BE2C (cell line): ENCODE data around the gene LIX1.

Source experiments
- DNase-seq: peaks from one replicate; pipeline ENCODE4 v3.0.0-alpha.2; 2020
- H3K27me3 ChIP-seq: fragments of 250-450 bp; sonication (Bioruptor Pico); 2 replicates; pipeline ENCODE4 v1.5.1; 2020; ENCODE audit warnings: mild to moderate bottlenecking
- H3K36me3 ChIP-seq: fragments of 250-450 bp; sonication (Bioruptor Pico); 2 replicates; pipeline ENCODE4 v1.5.1; 2020; ENCODE audit warnings: mild to moderate bottlenecking
- H3K4me1 ChIP-seq: fragments of 250-450 bp; sonication (Bioruptor Pico); 2 replicates; pipeline ENCODE4 v1.5.1; 2020
- H3K4me3 ChIP-seq: 2 replicates; pipeline ENCODE4 v1.5.1; 2011; ENCODE audit warnings: low read depth, low read length
- H3K9me3 ChIP-seq: fragments of 250-450 bp; sonication (Bioruptor Pico); 2 replicates; pipeline ENCODE4 v1.5.1; 2020
- CTCF ChIP-seq: IDR thresholded peaks from 2 replicates; pipeline ENCODE4 v1.5.1; 2012; ENCODE audit warnings: mild to moderate bottlenecking, low read depth, low read length

Gene LIX1

GRCh38 chr5:97044052-97044451 lies 98.4 kb downstream of the LIX1 start:
- peak; percentile 50 for TF ChIP-seq CTCF

GRCh38 chr5:97043511-97043910 lies 98.9 kb downstream of the LIX1 start:
- Histone ChIP-seq H3K4me3 (no peak overlapping the region), H3K4me1 (no peaks in the 10 kb centered on the region), H3K27me3 (no peaks in the 10 kb centered on the region), H3K9me3 (no peaks in the 10 kb centered on the region), H3K36me3 (no peaks in the 10 kb centered on the region)
- no peak for DNase-seq
- TF ChIP-seq CTCF: no peak

More at GRCh38 chr5:97044052-97044451, 98.4 kb downstream of the LIX1 start:
- no peaks in the 10 kb centered on the region for H3K9me3 ChIP-seq
- H3K27me3 ChIP-seq: no peaks in the 10 kb centered on the region
- no peaks in the 10 kb centered on the region for H3K36me3 ChIP-seq
- H3K4me3 ChIP-seq: no peak overlapping the region
- H3K4me1 ChIP-seq: no peaks in the 10 kb centered on the region
- DNase-seq: peak; percentile 24

- no peak for TF ChIP-seq CTCF
- Histone ChIP-seq H3K9me3 (no peaks in the 10 kb centered on the region), H3K36me3 (no peaks in the 10 kb centered on the region), H3K4me1 (no peaks in the 10 kb centered on the region), H3K4me3 (no peak overlapping the region), H3K27me3 (no peaks in the 10 kb centered on the region)
- DNase-seq: no peak
Measured at GRCh38 chr5:97042996-97043395, 99.4 kb downstream of the LIX1 start.
